Measurements from ENCODE around the gene SERPINB1.

The SERPINB1 gene

GRCh38 chr6:2791450-2791974, 50.2 kb downstream of the SERPINB1 start:
- no peak for DNase-seq

DNA sequence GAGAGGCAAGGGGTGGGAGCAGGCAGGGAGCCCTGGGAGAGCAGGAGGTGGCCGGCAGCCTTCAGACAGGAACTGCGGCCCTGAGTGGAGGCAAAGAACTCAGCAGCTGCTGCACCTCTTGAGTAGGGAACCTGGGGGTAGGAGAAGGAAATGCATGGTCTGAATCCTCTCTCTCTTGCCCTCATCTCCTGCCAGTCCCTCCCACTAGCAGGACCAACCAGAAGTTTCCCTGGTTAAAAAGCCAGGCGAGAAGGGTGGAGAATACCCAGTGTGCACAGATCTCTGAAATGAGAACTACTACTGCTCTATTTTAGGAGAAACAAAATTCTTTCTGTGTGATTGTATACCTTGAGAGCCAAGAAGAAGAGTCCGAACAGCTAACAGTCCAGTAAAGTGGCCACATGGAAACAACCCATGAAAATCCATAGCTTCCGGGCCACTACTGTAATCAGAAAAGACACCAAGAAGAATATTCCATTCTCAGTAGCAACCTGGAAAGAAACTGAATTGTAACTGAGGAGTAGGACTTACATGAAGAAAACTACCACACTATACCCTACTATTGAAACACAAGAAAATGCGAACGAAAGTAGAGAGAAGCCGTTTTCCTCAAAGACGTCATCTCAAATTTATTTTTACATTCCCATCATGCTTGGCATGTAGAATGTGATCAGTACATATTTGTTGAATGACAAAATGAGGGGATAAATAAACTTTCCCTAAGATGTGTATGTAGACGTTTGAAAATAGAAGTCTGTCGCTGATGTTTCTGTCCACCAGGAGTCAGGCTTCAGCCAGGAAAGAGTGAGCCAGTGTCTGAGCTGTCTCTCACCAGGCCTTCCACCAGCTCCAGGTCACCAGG, 50.8 kb downstream of the SERPINB1 start:
- peak in 6 of 14 donors; percentile 7 to 48 (median 19) for DNase-seq

GRCh38 chr6:2786269-2786668, 55.4 kb downstream of the SERPINB1 start:
- DNase-seq: no peak

DNA sequence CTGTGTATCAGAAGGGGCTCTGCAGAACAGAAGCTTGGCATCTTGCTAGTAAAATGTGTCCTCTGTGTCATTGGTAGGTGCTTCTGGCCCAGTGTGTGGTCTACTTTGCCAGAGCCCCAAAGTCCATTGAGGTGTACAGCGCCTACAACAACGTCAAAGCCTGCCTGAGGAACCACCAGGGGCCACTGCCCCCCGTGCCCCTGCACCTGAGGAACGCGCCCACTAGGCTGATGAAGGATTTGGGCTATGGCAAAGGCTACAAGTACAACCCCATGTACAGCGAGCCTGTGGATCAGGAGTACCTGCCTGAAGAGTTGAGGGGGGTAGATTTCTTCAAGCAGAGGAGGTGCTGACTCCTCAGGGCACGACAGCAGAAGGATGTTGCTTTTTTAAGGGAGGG, 56.7 kb downstream of the SERPINB1 start:
- DNase-seq: no peak

DNA sequence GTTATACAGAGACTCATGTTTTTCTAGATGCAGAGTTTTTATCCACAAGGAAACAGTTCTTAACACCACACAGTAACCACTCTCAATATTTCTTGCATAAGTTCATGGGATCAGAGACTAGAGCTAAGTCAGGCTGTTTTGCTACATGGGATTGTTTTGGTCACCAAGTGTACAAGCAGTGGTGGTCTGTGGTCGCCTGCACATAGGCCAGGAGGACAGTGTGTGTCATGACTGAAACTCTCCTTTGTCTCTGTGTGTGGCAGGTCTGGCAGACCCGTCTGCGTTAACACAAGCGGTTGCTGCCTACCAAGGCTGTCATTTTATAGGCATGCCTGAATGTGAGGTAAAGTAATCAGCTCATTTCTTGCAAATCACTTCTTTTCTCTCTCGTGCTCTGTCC, 57.6 kb downstream of the SERPINB1 start:
- DNase-seq: no peak

GRCh38 chr6:2783188-2783963, 58.3 kb downstream of the SERPINB1 start:
- peak in 1 of 14 donors; percentile 15 for DNase-seq

DNA sequence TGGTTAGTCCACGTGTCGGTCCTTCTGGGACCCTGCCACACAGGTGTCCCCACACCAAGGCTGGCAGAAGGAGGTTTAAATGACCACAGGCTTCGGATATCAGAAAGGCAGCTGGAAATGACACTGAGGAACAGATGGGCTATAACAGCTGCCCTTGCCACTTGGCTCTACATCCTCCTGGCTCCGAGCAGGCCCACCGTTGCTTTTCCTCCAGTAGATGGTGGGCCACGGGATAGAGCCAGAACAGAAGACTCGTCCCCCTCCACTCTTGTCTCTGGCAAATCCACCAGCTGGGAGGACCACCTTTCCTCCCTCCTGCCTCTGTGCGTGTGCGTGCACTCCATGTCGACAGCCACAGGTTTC, 58.9 kb downstream of the SERPINB1 start:
- DNase-seq: no peak

GRCh38 chr6:2782356-2782708, 59.3 kb downstream of the SERPINB1 start:
- peak in 1 of 14 donors; percentile 12 for DNase-seq

Measured in C1 segment of cervical spinal cord (tissue), 14 donors.